ENCODE results near the gene GABRB1.

GABRB1 gene

GRCh38 chr4:47031011-47031678 lies at the start of gene GABRB1:
TSS of gene GABRB1 (plus strand) at chr4:47031567.
- DNase-seq: peak; percentile 4

- no peak for DNase-seq
Observed at GRCh38 chr4:46984781-46985180, 46.6 kb upstream of the GABRB1 start.

GRCh38 chr4:46986922-46987638 lies 44.3 kb upstream of the GABRB1 start:
- no peak for DNase-seq

- no peak for DNase-seq
Observed at GRCh38 chr4:46992338-46992737, 39.0 kb upstream of the GABRB1 start.

- DNase-seq: no peak
Observed at GRCh38 chr4:46993075-46994006, 38.0 kb upstream of the GABRB1 start, which contains the start of gene GABRA4. TSS of gene GABRA4 (minus strand) at chr4:46993581. CDS start at chr4:46993424, 157 bp downstream.

- no peak for DNase-seq
Observed at GRCh38 chr4:46994007-46994405, 37.4 kb upstream of the GABRB1 start.

GRCh38 chr4:46999566-46999965 lies 31.8 kb upstream of the GABRB1 start:
- DNase-seq: no peak

GRCh38 chr4:47000406-47000805 lies 31.0 kb upstream of the GABRB1 start:
- DNase-seq: no peak

- no peak for DNase-seq
Observed at GRCh38 chr4:47002580-47002979, 28.8 kb upstream of the GABRB1 start.

- DNase-seq: no peak
Observed at GRCh38 chr4:47010347-47010911, 20.9 kb upstream of the GABRB1 start.

GRCh38 chr4:47010912-47011446 lies 20.4 kb upstream of the GABRB1 start:
- DNase-seq: peak; percentile 24

GRCh38 chr4:47012676-47013075 lies 18.7 kb upstream of the GABRB1 start:
- DNase-seq: no peak

GRCh38 chr4:47013373-47013772 lies 18.0 kb upstream of the GABRB1 start:
- DNase-seq: no peak

GRCh38 chr4:47017081-47017480 lies 14.3 kb upstream of the GABRB1 start:
- DNase-seq: no peak

- DNase-seq: no peak
Observed at GRCh38 chr4:47017494-47017893, 13.9 kb upstream of the GABRB1 start.

- DNase-seq: no peak
Observed at GRCh38 chr4:47031751-47032404, 511 bp downstream of the GABRB1 start.

GRCh38 chr4:47032405-47033106 lies 1.2 kb downstream of the GABRB1 start:
- DNase-seq: peak; percentile 19

GRCh38 chr4:47038263-47038662 lies 6.9 kb downstream of the GABRB1 start:
- DNase-seq: no peak

GRCh38 chr4:47040828-47041227 lies 9.5 kb downstream of the GABRB1 start:
- no peak for DNase-seq

- DNase-seq: no peak
Observed at GRCh38 chr4:47043821-47044220, 12.5 kb downstream of the GABRB1 start.

- DNase-seq: no peak
Observed at GRCh38 chr4:47045261-47045660, 13.9 kb downstream of the GABRB1 start.

GRCh38 chr4:47049347-47049746 lies 18.0 kb downstream of the GABRB1 start:
- no peak for DNase-seq

Data from suppressor macrophage treated with lipopolysaccharide for 4 hours (primary cell).